Stimulated activated CD8-positive, alpha-beta memory T cell treated with anti-CD3 and anti-CD28 coated beads, Interleukin-2, amount 100 ng/mL, for 1 hour (primary cell): ENCODE results near the gene ECHDC1.
A peak's percentile ranks its signal among the peaks of the same experiment; 100 is the strongest.

Source experiments
- DNase-seq, 2 donors: peaks; one replicate each; pipeline ENCODE4 v3.0.0-alpha.2; 2020; ENCODE audit warnings: low read depth in 2 of 2

The ECHDC1 gene

GRCh38 chr6:127289934-127290333 is 53.5 kb downstream of the ECHDC1 start:
- no peak for DNase-seq

GRCh38 chr6:127288705-127289104 is 54.7 kb downstream of the ECHDC1 start:
- DNase-seq = no peak

GRCh38 chr6:127282184-127282583 is 61.2 kb downstream of the ECHDC1 start:
- DNase-seq = no peak

GRCh38 chr6:127279815-127280214 is 63.6 kb downstream of the ECHDC1 start:
- no peak for DNase-seq

GRCh38 chr6:127277878-127278843 is 65.2 kb downstream of the ECHDC1 start:
- DNase-seq = no peak

GRCh38 chr6:127276331-127276730 is 67.1 kb downstream of the ECHDC1 start:
- DNase-seq = no peak

- no peak for DNase-seq
Observed at GRCh38 chr6:127273499-127273898, 69.9 kb downstream of the ECHDC1 start.

- no peak for DNase-seq
Observed at GRCh38 chr6:127272576-127272975, 70.8 kb downstream of the ECHDC1 start.

- DNase-seq = no peak
Observed at GRCh38 chr6:127267646-127268625, 75.5 kb downstream of the ECHDC1 start.

GRCh38 chr6:127266892-127267645 is 76.3 kb downstream of the ECHDC1 start:
- DNase-seq = peak; percentile 14 to 23

- DNase-seq = peak; percentile 38 to 53
Observed at GRCh38 chr6:127266178-127266891, 77.1 kb downstream of the ECHDC1 start, which contains the start of gene RNF146. Gene RNF146 (plus strand): TSS chr6:127266864. CDS start chr6:127280339, 13,475 bp downstream.

GRCh38 chr6:127263481-127263880 is 79.9 kb downstream of the ECHDC1 start:
- no peak for DNase-seq

- no peak for DNase-seq
Observed at GRCh38 chr6:127262896-127263295, 80.5 kb downstream of the ECHDC1 start.

- DNase-seq = no peak
Observed at GRCh38 chr6:127255286-127255685, 88.1 kb downstream of the ECHDC1 start.

GRCh38 chr6:127249621-127250020 is 93.8 kb downstream of the ECHDC1 start:
- DNase-seq = no peak

- DNase-seq = no peak
Observed at GRCh38 chr6:127247114-127248096, 96.0 kb downstream of the ECHDC1 start.

GRCh38 chr6:127243501-127243900 is 99.9 kb downstream of the ECHDC1 start:
- DNase-seq = no peak
